Subcutaneous adipose tissue (tissue), 4 donors: Measurements from ENCODE around the gene SYNC. TPM values are rescaled to one million over a fixed set of nuclear protein-coding genes. Genes with fewer than 3 reads are reported as not detected.

Experiments used
- total RNA-seq, 4 donors: library from RNA; depleted of rRNA; stranded (reverse); fragments of >200 nt; gene quantifications; one replicate each; pipeline ENCODE4 v1.1.0, GENCODE V29; 2016
- TF ChIP-seq, protein P1 (sequence below): fragments of 450-650 bp; IDR thresholded peaks from one replicate; pipeline ENCODE4 v1.5.1; 2016; ENCODE audit warnings: low read depth, mild to moderate bottlenecking, control low read depth, antibody characterized with exemption, moderate library complexity

SYNC gene
- total RNA-seq, 4 donors from 2014 or later, result 13.3 to 29.7 (median 18.6) TPM

DNA sequence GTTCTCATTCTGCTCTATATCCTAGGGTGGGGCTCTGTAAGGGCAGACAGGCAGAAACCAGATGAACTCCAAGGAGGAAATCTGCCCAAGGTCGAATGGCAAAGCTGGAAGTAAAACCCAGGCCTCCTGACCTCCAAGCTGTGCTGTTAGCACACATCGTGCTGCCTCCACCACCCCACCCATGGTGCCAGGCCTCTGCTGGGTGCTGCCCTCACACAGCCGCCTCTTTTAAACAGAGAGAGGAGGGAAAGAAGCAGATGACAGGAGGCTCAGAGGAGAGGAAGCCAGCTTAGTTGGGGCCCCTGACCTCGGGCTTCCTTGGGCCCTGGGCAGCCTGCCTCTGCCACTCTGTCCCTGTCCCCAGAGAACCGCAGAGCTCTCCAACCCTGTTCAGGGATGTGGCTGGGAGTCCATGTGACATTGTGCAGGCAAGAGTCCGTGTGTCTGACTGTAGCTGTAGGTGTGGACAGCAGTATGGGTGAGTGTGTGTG is 1.1 kb downstream of the SYNC start:
- TF ChIP-seq, protein P1, sequence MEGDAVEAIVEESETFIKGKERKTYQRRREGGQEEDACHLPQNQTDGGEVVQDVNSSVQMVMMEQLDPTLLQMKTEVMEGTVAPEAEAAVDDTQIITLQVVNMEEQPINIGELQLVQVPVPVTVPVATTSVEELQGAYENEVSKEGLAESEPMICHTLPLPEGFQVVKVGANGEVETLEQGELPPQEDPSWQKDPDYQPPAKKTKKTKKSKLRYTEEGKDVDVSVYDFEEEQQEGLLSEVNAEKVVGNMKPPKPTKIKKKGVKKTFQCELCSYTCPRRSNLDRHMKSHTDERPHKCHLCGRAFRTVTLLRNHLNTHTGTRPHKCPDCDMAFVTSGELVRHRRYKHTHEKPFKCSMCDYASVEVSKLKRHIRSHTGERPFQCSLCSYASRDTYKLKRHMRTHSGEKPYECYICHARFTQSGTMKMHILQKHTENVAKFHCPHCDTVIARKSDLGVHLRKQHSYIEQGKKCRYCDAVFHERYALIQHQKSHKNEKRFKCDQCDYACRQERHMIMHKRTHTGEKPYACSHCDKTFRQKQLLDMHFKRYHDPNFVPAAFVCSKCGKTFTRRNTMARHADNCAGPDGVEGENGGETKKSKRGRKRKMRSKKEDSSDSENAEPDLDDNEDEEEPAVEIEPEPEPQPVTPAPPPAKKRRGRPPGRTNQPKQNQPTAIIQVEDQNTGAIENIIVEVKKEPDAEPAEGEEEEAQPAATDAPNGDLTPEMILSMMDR, result no peak

DNA sequence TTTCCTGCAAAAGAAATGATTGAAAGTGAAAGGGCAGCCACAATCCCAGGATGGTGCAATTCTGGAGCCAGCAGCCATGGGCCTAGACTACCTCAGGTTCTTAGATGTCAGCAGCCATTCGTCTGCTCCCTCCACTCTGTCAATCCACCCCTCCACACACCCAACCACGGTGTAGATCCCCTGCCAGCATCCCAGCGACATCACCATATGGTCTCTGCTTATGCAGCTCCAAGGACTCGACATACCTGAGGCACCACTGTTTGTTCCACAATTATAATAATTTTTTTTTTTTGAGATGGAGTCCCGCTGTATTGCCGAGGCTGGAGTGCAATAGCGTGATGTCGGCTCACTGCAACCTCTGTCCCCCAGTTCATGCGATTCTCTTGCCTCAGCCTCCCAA is 6.5 kb downstream of the SYNC start:
- TF ChIP-seq, protein P1, result no peak

DNA sequence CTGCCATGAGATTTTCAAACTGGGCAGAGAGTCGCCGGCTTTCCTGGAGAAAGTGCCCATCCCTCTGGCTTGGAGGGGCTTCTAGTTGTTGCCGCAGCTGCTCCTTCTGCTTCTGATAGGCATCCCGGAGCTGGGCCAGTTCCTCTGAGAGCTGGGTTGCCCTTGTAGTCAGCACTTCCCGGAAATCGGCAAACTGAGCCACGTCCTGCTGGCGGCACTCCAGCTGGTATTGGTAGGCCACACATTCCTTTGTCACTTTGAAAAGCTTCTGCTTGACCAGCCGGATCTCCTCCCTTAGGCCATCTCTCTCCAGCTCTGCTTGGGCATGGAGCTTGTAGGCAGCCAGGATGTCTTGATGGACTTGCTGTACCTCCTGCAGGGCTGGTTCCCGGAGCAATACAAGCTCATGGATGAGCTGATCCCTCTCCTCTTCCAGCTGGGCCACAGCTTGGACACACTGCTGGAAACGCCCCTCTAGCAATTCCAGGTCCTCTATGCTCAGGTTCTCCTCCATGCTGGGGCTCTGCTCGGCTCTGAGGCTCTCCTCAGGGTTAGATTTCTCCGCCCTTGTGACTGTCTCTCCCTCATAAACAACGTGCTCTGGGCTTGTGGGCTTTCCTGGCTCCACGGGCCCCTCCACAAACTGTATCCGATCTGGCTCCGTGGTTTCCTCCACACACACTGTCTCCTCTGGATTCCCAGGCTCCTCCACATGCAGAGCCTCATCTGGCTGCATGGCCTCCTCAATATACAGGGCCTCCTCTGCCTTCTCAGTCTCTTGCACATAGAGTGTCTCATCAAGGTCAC is 7.3 kb downstream of the SYNC start:
- TF ChIP-seq, protein P1, result no peak

DNA sequence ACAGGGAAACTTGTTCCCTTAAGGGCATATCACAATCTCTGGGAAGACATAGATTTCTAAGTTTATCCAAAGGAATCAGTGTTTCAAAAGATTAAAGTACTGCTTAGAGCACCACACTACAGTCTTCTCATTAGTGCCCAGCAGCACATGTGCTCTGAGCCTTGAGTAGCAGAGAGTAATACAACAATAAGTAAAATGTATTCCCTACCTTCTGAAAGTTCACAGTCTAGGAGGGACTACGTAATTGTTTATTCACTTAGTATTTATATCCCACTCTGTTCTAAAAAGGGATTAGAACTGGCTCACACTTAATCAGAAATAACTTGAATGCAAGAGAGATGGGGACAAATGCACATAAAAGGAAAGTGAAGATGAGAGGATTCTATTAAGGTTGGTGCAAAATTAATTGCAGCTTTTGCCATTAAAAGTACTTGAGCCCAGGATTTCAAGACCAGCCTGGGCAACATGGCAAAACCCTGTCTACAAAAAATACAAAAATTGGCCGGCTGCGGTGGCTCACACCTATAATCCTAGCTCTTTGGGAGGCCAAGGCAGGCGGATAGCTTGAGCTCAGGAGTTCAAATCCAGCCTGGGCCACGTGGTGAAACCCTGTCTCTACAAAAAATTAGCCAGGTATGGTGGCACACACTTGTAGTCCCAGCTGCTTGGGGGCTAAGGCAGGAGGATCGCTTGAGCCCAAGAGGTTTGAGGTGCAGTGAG is 9.0 kb downstream of the SYNC start:
- TF ChIP-seq, protein P1, result no peak

DNA sequence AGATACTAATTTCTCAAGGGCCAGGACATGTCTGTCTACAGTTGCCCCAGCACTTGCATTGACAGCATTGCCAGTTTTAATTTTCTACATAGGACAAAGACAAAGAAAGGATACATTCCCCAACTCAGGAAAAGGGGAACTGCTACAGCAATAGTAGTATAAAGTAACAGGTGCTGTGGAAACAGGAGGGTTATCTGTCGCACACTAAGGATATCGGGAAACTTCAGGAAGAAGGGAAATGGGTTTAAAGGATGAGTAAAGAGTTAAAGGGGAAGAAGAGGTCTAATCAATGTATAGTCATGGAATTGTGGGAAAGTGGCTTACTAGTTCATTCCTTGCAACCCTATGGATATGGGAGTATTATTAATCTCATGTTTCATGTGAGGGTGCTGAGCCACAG is 16.2 kb downstream of the SYNC start:
- TF ChIP-seq, protein P1, result no peak

DNA sequence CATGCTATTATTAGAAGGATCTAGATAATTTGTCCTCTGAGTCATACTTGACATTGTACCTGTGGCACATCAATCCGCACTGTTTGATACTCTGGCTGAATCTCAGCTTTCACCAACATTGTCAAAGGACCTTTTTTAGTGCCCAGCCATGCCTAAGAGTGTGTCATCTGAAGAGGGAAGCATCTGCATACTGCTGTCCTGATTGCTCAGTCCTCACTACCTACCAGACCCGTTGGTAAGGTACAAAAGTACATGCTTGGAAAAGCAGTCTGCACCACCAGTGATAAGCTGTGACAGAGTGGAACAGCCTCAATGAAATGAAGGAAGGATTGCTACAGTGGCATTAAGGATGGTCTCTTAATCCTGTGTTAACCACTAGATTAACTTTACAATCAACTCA is 17.1 kb downstream of the SYNC start:
- TF ChIP-seq, protein P1, result no peak

DNA sequence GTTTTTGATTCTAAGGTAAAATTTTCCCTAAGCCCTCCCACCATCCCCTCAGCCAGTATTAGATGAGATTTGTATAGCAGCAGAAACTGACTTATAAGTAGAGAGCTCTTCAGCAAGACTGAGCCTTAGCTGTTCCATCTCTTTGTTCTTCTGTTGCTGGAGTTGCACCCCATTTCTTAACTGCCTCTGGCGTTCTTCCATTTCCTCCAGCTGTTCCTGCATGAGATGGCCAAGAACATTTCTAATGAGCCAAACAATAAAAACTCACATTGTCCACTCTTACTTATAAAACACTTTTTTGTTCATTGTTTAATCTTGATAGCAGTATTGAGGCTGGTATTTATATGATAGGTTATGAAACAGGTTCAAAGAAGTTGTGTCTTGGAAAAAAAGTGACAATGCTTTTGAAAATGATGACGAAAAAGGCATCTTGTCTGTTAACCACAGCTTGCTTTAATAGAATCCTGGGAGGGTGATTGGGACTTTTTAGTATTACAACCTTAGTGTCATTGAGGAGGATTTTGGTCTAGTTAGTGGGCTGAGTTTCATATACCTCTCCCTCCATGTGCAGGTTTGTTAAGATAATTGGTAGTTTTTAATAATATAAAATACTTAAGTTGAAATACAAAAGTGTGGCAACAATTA is 18.3 kb downstream of the SYNC start:
- TF ChIP-seq, protein P1, result no peak
